Measurements from ENCODE around the gene EHBP1L1. TPM values are rescaled to one million over a fixed set of nuclear protein-coding genes. Genes with fewer than 3 reads are reported as not detected.

The EHBP1L1 gene
- total RNA-seq, 1 donor from 2014 or later, result 10.1 TPM

- peaks cover 67% of the 10 kb centered on the region for H3K4me1 ChIP-seq (ENCODE audit: insufficient read depth, low read length)
- peak overlapping the region; percentile 58 for H3K4me3 ChIP-seq (ENCODE audit: insufficient read depth, low read depth, low read length)
- H4K20me1 ChIP-seq (ENCODE audit: insufficient read depth, low read length), result peaks cover 39% of the 10 kb centered on the region
- no peak overlapping the region for H2AFZ ChIP-seq (ENCODE audit: low read depth, low read length)
- H3K4me2 ChIP-seq (ENCODE audit: low read length), result peak overlapping the region; percentile 94
- DNase-seq (ENCODE audit: low read depth) (no peak), FAIRE-seq (no peak)
- H3K27ac Mint-ChIP-seq (ENCODE audit: unreplicated experiment), result peak overlapping the region; percentile 90
- H3K9me3 Mint-ChIP-seq (ENCODE audit: unreplicated experiment), result peaks cover 1% of the 10 kb centered on the region
- TF ChIP-seq EZH2 (IDR thresholded peaks at IDR 0.05; ENCODE audit: insufficient read depth, low read length) (no peak), CTCF (IDR thresholded peaks at IDR 0.05; ENCODE audit: insufficient read depth, low read depth, low read length) (no peak)
- peaks cover 29% of the 10 kb centered on the region for H3K4me1 Mint-ChIP-seq (ENCODE audit: low read depth, unreplicated experiment)
- H3K36me3 ChIP-seq (ENCODE audit: insufficient read depth, low read length), result peaks cover 5% of the 10 kb centered on the region
- H3K9ac ChIP-seq (ENCODE audit: low read length), result peak overlapping the region; percentile 84
- H3K79me2 ChIP-seq (ENCODE audit: insufficient read depth, low read length), result peaks cover 37% of the 10 kb centered on the region
- H3K27me3 ChIP-seq (ENCODE audit: insufficient read depth, low read length), result no peaks in the 10 kb centered on the region
- H3K36me3 Mint-ChIP-seq (ENCODE audit: low read depth, unreplicated experiment), result peaks cover 7% of the 10 kb centered on the region
- H3K4me3 Mint-ChIP-seq (ENCODE audit: unreplicated experiment), result peak overlapping the region; percentile 83
- H3K9me3 ChIP-seq (ENCODE audit: insufficient read depth, low read depth, low read length), result no peaks in the 10 kb centered on the region
- peak overlapping the region; percentile 55 for H3K27ac ChIP-seq (ENCODE audit: low read depth, low read length)
- H3K27me3 Mint-ChIP-seq (ENCODE audit: low read depth, unreplicated experiment), result peaks cover 16% of the 10 kb centered on the region
Observed at GRCh38 chr11:65556470-65557279, 19.2 kb upstream of the EHBP1L1 start.

GRCh38 chr11:65557280-65558001 is 18.4 kb upstream of the EHBP1L1 start:
- H3K36me3 ChIP-seq (ENCODE audit: insufficient read depth, low read length), result peaks cover 2% of the 10 kb centered on the region
- Mint-ChIP-seq H3K36me3 (ENCODE audit: low read depth, unreplicated experiment) (peaks cover 4% of the 10 kb centered on the region), H3K27ac (ENCODE audit: unreplicated experiment) (peak overlapping the region; percentile 90), H3K4me1 (ENCODE audit: low read depth, unreplicated experiment) (peaks cover 30% of the 10 kb centered on the region), H3K4me3 (ENCODE audit: unreplicated experiment) (peak overlapping the region; percentile 83), H3K9me3 (ENCODE audit: unreplicated experiment) (no peaks in the 10 kb centered on the region), H3K27me3 (ENCODE audit: low read depth, unreplicated experiment) (peaks cover 11% of the 10 kb centered on the region)
- H3K4me2 ChIP-seq (ENCODE audit: low read length), result peak overlapping the region; percentile 94
- H3K9me3 ChIP-seq (ENCODE audit: insufficient read depth, low read depth, low read length), result no peaks in the 10 kb centered on the region
- FAIRE-seq (no peak), DNase-seq (ENCODE audit: low read depth) (no peak)
- H3K4me1 ChIP-seq (ENCODE audit: insufficient read depth, low read length), result peaks cover 67% of the 10 kb centered on the region
- peak overlapping the region; percentile 58 for H3K4me3 ChIP-seq (ENCODE audit: insufficient read depth, low read depth, low read length)
- peak overlapping the region; percentile 55 for H3K27ac ChIP-seq (ENCODE audit: low read depth, low read length)
- H3K79me2 ChIP-seq (ENCODE audit: insufficient read depth, low read length), result peaks cover 37% of the 10 kb centered on the region
- H4K20me1 ChIP-seq (ENCODE audit: insufficient read depth, low read length), result peaks cover 31% of the 10 kb centered on the region
- H3K9ac ChIP-seq (ENCODE audit: low read length), result peak overlapping the region; percentile 84
- H3K27me3 ChIP-seq (ENCODE audit: insufficient read depth, low read length), result no peaks in the 10 kb centered on the region
- TF ChIP-seq EZH2 (IDR thresholded peaks at IDR 0.05; ENCODE audit: insufficient read depth, low read length), result no peak
- no peak for TF ChIP-seq CTCF (IDR thresholded peaks at IDR 0.05; ENCODE audit: insufficient read depth, low read depth, low read length)
- no peak overlapping the region for H2AFZ ChIP-seq (ENCODE audit: low read depth, low read length)
